H1 (cell line): ENCODE data around the gene ALDOA. TPM values are rescaled to one million over a fixed set of nuclear protein-coding genes. Genes with fewer than 3 reads are reported as not detected.

Source experiments
- CTCF ChIA-PET: fragments of 300-600 bp; sonication (Branson Sonifier 250); formaldehyde crosslinking; loops from one replicate; lab custom pipeline; 2021; ENCODE audit not compliant: partially characterized antibody; lab: Charles Lee
- POLR2A ChIA-PET: fragments of 300-600 bp; sonication (Branson Sonifier 250); formaldehyde crosslinking; loops from one replicate; lab custom pipeline; 2021; ENCODE audit warnings: inconsistent platforms; ENCODE audit not compliant: partially characterized antibody; lab: Charles Lee
- DNase-seq, 2 experiments: peaks; one replicate each; pipeline versions ENCODE4 v3.0.0 to v3.0.0-alpha.2; 2010 to 2022; ENCODE audit warnings: low spot score in 2 of 2, low read depth in 1 of 2, mixed read lengths in 1 of 2
- FAIRE-seq: peaks from 2 replicates; lab custom pipeline; 2011; peaks lifted over from hg19 to GRCh38; lab: Jason Lieb, UNC
- H2AFZ ChIP-seq: 2 replicates; pipeline ENCODE4 v1.8.1; 2012; ENCODE audit warnings: low read length, inconsistent platforms
- H2AK5ac ChIP-seq: 2 replicates; pipeline ENCODE4 v1.6.1; 2013; ENCODE audit warnings: low read depth, low read length
- H2BK120ac ChIP-seq: replicated peaks from 2 replicates; pipeline ENCODE3; 2013; ENCODE audit warnings: low read depth, low read length, inconsistent platforms
- H2BK12ac ChIP-seq: 2 replicates; pipeline ENCODE4 v1.6.1; 2013; ENCODE audit warnings: low read depth, low read length
- H2BK15ac ChIP-seq: 2 replicates; pipeline ENCODE4 v1.6.1; 2013; ENCODE audit warnings: low read length
- H2BK20ac ChIP-seq: 2 replicates; pipeline ENCODE4 v1.6.1; 2013; ENCODE audit warnings: low read length
- H2BK5ac ChIP-seq: 2 replicates; pipeline ENCODE4 v1.6.1; 2013; ENCODE audit warnings: low read depth, low read length
- H3K14ac ChIP-seq: 2 replicates; pipeline ENCODE4 v1.6.1; 2013; ENCODE audit warnings: inconsistent platforms; ENCODE audit not compliant: insufficient read length
- H3K18ac ChIP-seq: 2 replicates; pipeline ENCODE4 v1.6.1; 2013; ENCODE audit warnings: low read length; ENCODE audit errors: extremely low read depth
- H3K23ac ChIP-seq: 2 replicates; pipeline ENCODE4 v1.6.1; 2013; ENCODE audit warnings: inconsistent platforms; ENCODE audit not compliant: insufficient read length
- H3K23me2 ChIP-seq: 2 replicates; pipeline ENCODE4 v1.6.1; 2013; ENCODE audit warnings: low read depth, low read length
- H3K27ac ChIP-seq: 2 replicates; pipeline ENCODE4 v1.6.1; 2011; ENCODE audit warnings: low read depth, low read length, inconsistent platforms
- H3K27me3 ChIP-seq, 4 experiments: replicated peaks in 1 of 4; 1 replicate in 1 of 4; 2 replicates in 3 of 4; pipeline versions ENCODE4 v1.6.1 to v1.8.1; 2011 to 2013; ENCODE audit warnings: low read length in 3 of 4, mild to moderate bottlenecking in 3 of 4, inconsistent platforms in 2 of 4, mixed read lengths in 2 of 4, moderate library complexity in 1 of 4; ENCODE audit not compliant: control insufficient read depth in 3 of 4, insufficient read depth in 3 of 4; ENCODE audit errors: extremely low read depth in 1 of 4
- H3K36me3 ChIP-seq, 4 experiments: 2 replicates each; pipeline versions ENCODE4 v1.6.1 to v1.8.1; 2011 to 2013; ENCODE audit warnings: mild to moderate bottlenecking in 4 of 4, low read length in 3 of 4, moderate library complexity in 2 of 4, control low read depth in 1 of 4, inconsistent platforms in 1 of 4; ENCODE audit not compliant: insufficient read depth in 4 of 4, control insufficient read depth in 2 of 4
- H3K4ac ChIP-seq: replicated peaks from 2 replicates; pipeline ENCODE3; 2013; ENCODE audit warnings: low read length, low read depth, mixed read lengths, inconsistent platforms; ENCODE audit not compliant: insufficient read length
- H3K4me1 ChIP-seq, 4 experiments: replicated peaks in 1 of 4; 1 replicate in 1 of 4; 2 replicates in 3 of 4; pipeline versions ENCODE4 v1.6.1 to v1.8.1; 2011 to 2013; ENCODE audit warnings: low read length in 3 of 4, inconsistent platforms in 2 of 4, mixed read lengths in 1 of 4; ENCODE audit not compliant: insufficient read depth in 4 of 4, control insufficient read depth in 3 of 4
- H3K4me2 ChIP-seq, 2 experiments: 2 replicates each; pipeline versions ENCODE4 v1.6.1 to v1.8.1; 2011 to 2013; ENCODE audit warnings: low read depth in 2 of 2, low read length in 2 of 2, control low read depth in 1 of 2, inconsistent platforms in 1 of 2, mild to moderate bottlenecking in 1 of 2; ENCODE audit not compliant: insufficient read depth in 1 of 2
- H3K4me3 ChIP-seq, 4 experiments: fragments of 200-600, 300-600 bp in 1 of 4; sonication (generic), shearing (Covaris generic), sonication (Bioruptor Twin) in 1 of 4; 2 replicates each; pipeline versions ENCODE4 v1.5.1 to v1.8.1; 2011 to 2016; ENCODE audit warnings: low read length in 4 of 4, low read depth in 3 of 4, control low read depth in 2 of 4, inconsistent platforms in 2 of 4, mild to moderate bottlenecking in 2 of 4, mixed read lengths in 1 of 4, moderate library complexity in 1 of 4; ENCODE audit not compliant: insufficient read depth in 2 of 4; ENCODE audit errors: extremely low read depth in 1 of 4
- H3K56ac ChIP-seq: replicated peaks from 2 replicates; pipeline ENCODE3; 2013; ENCODE audit warnings: low read depth, mild to moderate bottlenecking, mixed read lengths, low read length, inconsistent platforms; ENCODE audit not compliant: insufficient read length
- H3K79me1 ChIP-seq: 2 replicates; pipeline ENCODE4 v1.6.1; 2013; ENCODE audit warnings: low read depth, low read length, control low read depth
- H3K79me2 ChIP-seq, 2 experiments: 2 replicates each; pipeline versions ENCODE4 v1.6.1 to v1.8.1; 2012 to 2013; ENCODE audit warnings: low read length in 2 of 2, mild to moderate bottlenecking in 2 of 2, inconsistent platforms in 1 of 2; ENCODE audit not compliant: insufficient read depth in 2 of 2, control insufficient read depth in 1 of 2
- H3K9ac ChIP-seq, 4 experiments: replicated peaks in 1 of 4; 1 replicate in 1 of 4; 2 replicates in 3 of 4; pipeline versions ENCODE4 v1.6.1 to v1.8.1; 2011 to 2013; ENCODE audit warnings: low read depth in 3 of 4, low read length in 3 of 4, control low read depth in 2 of 4, mild to moderate bottlenecking in 2 of 4, moderate library complexity in 2 of 4, inconsistent platforms in 1 of 4; ENCODE audit errors: extremely low read depth in 1 of 4
- H3K9me3 ChIP-seq, 2 experiments: 2 replicates each; pipeline versions ENCODE4 v1.6.1 to v1.8.1; 2012 to 2013; ENCODE audit warnings: mild to moderate bottlenecking in 2 of 2, moderate library complexity in 2 of 2, control low read depth in 1 of 2, inconsistent platforms in 1 of 2, low read depth in 1 of 2, low read length in 1 of 2, mixed read lengths in 1 of 2; ENCODE audit not compliant: insufficient read depth in 2 of 2
- H4K20me1 ChIP-seq, 2 experiments: replicated peaks in 1 of 2; 2 replicates each; pipeline versions ENCODE3 to v1.8.1; 2011 to 2013; ENCODE audit warnings: inconsistent platforms in 2 of 2, low read length in 2 of 2, mild to moderate bottlenecking in 1 of 2; ENCODE audit not compliant: insufficient read depth in 2 of 2, control insufficient read depth in 1 of 2
- H4K5ac ChIP-seq: 2 replicates; pipeline ENCODE4 v1.6.1; 2013; ENCODE audit warnings: low read length, low read depth, mixed read lengths, inconsistent platforms; ENCODE audit not compliant: insufficient read length
- H4K8ac ChIP-seq: 2 replicates; pipeline ENCODE4 v1.8.0; 2013; ENCODE audit warnings: mild to moderate bottlenecking, moderate library complexity, low read length, inconsistent platforms; ENCODE audit not compliant: insufficient read depth; ENCODE audit errors: extremely low read depth
- H4K91ac ChIP-seq: replicated peaks from 2 replicates; pipeline ENCODE3; 2013; ENCODE audit warnings: low read length, mixed read lengths, inconsistent platforms; ENCODE audit not compliant: insufficient read length
- CBX8 ChIP-seq: fragments of 300-800, 300-1000 bp; sonication (generic); IDR thresholded peaks from 2 replicates; pipeline ENCODE4 v1.7.1; 2016; ENCODE audit warnings: low read depth, low read length, borderline replicate concordance
- CREB1 ChIP-seq: IDR thresholded peaks from 2 replicates; pipeline ENCODE4 v1.6.1; 2012; ENCODE audit warnings: inconsistent platforms
- CTBP2 ChIP-seq: IDR thresholded peaks from 2 replicates; pipeline ENCODE4 v1.7.0; 2011; ENCODE audit warnings: borderline replicate concordance, mild to moderate bottlenecking, moderate library complexity, mixed read lengths, low read length; ENCODE audit not compliant: insufficient read depth, insufficient read length
- EZH2 ChIP-seq: fragments of 200-600 bp; sonication (generic); IDR thresholded peaks from 2 replicates; pipeline ENCODE4 v1.7.1; 2012; ENCODE audit warnings: low read depth, mild to moderate bottlenecking, moderate library complexity, low read length, inconsistent platforms; ENCODE audit not compliant: severe bottlenecking
- FOSL1 ChIP-seq: IDR thresholded peaks from 2 replicates; pipeline ENCODE4 v1.6.1; 2011; ENCODE audit warnings: mild to moderate bottlenecking, low read depth, low read length, moderate library complexity; ENCODE audit not compliant: insufficient read depth
- SP1 ChIP-seq: IDR thresholded peaks from 2 replicates; pipeline ENCODE4 v1.6.1; 2011; ENCODE audit warnings: low read depth, low read length
- SUZ12 ChIP-seq: fragments of 200-600 bp; sonication (generic); IDR thresholded peaks from 2 replicates; pipeline ENCODE4 v1.6.1; 2012; ENCODE audit warnings: mild to moderate bottlenecking, inconsistent platforms, low read length, moderate library complexity, mixed read lengths
- TBP ChIP-seq: IDR thresholded peaks from 2 replicates; pipeline ENCODE4 v1.6.1; 2011; ENCODE audit warnings: low read depth, low read length, improper control_type of control experiment
- TCF12 ChIP-seq: IDR thresholded peaks from 2 replicates; pipeline ENCODE4 v1.6.1; 2011; ENCODE audit warnings: low read depth, mild to moderate bottlenecking, low read length
- TEAD4 ChIP-seq: IDR thresholded peaks from 2 replicates; pipeline ENCODE4 v1.6.1; 2012; ENCODE audit warnings: low read depth, low read length, inconsistent platforms, mixed read lengths
- YY1 ChIP-seq: IDR thresholded peaks from 2 replicates; pipeline ENCODE4 v1.6.1; 2011; ENCODE audit warnings: low read depth, mild to moderate bottlenecking, low read length
- WGBS, 2 experiments: shearing (Covaris generic) in 1 of 2; methylation state at CpG; one replicate each; pipeline versions ENCODE4 v1.1.6 to v1.1.7; 2013 to 2015; ENCODE audit warnings: low lambda C conversion rate in 2 of 2, mixed read lengths in 2 of 2, inconsistent platforms in 1 of 2, low coverage in 1 of 2, missing lambda C conversion rate in 1 of 2; ENCODE audit not compliant: insufficient replicate concordance in 2 of 2, insufficient coverage in 1 of 2, insufficient read length in 1 of 2; ENCODE audit errors: extremely low coverage in 1 of 2, missing lambda C conversion rate in 1 of 2; 5-methylcytosine and 5-hydroxymethylcytosine counted together
- polyA plus RNA-seq, 7 experiments: library from polyadenylated mRNA; depleted of rRNA in 3 of 7; stranded (reverse) in 5 of 7; unstranded in 2 of 7; fragments of >200 nt in 5 of 7; fragments of 200-250 nt in 2 of 7; gene quantifications; 1 replicate in 5 of 7; 2 replicates in 1 of 7; 4 replicates in 1 of 7; pipeline versions ENCODE4 v1.2.1 to v1.2.3, GENCODE V29; 2011 to 2013; ENCODE audit warnings: missing spikeins in 2 of 7, mixed read lengths in 2 of 7
- total RNA-seq: library from RNA; stranded (reverse); fragmentation: NEBNext Ultra II Directional; extraction: Animal tissue kit (Norgen Biotek cat#: 25700); gene quantifications from 2 replicates; pipeline ENCODE4 v1.2.1, GENCODE V29; 2021

The ALDOA gene
- total and polyA plus RNA-seq, 2 of the 8 experiments (the other 6 are each of a cell fraction or from before 2014, with no cell fraction given), result 1,072 to 1,083 TPM

DNA sequence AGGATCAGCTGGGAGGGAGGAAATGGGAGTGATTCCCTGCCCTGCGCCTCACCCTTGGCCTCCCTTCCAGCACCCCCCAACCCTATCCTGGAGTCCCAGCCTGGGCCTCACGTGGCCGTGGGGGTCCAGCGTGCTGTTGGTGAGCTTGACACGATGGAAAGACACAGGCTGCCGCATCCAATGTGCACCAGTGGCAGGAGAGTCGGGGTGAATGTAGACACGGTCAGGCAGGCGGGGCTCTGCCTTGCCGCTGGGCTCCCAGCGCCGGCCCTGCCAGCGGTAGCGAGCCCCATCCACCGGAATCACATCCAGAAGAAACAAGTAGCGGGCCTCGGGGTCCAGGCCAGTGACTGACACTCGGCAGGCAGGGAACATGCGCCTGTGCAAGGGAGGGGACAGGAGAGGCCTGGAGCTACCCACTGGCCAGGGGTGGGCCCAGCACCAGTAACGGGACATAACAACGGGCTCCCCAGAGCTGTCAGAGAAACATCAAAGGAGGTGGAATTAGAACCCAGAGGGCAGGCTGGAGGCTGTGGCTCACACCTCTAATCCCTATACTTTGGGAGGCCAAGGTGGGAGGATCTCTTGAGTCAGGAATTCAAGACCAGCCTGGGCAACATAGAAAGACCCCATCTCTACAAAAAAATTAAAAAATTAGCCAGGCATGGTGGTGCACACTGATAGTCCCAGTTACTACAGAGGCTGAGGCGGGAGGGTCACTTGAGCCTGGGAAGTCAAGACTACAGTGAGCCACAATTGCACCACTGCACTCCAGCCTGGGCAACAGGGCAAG, 23.5 kb downstream of the ALDOA start:
- no peak overlapping the region for H4K5ac ChIP-seq
- H3K4me3 ChIP-seq, result no peak overlapping the region
- no peaks in the 10 kb centered on the region for H3K9me3 ChIP-seq
- H2BK120ac ChIP-seq, result no peak overlapping the region
- H2BK5ac ChIP-seq, result 0 out of 2 replicates have a peak overlapping the region, but pooled peaks have one; percentile 16
- ChIA-PET CTCF (interaction anchor here (3.7 to 7.7 kb wide), 2 partner anchors 8 to 23 kb away, joined by 46 to 90 read pairs; partner anchors contain the start of gene GDPD3), POLR2A (interaction anchor here (9.3 to 14.0 kb wide), 2 partner anchors 16 to 19 kb away, joined by 169 to 353 read pairs; partner anchors contain the start of genes ALDOA, GDPD3 and PPP4C)
- no peak overlapping the region for H2AK5ac ChIP-seq
- H2BK20ac ChIP-seq, result no peak overlapping the region
- H4K91ac ChIP-seq, result no peak overlapping the region
- H3K4ac ChIP-seq, result no peak overlapping the region
- H3K23me2 ChIP-seq, result peaks cover 12% of the 10 kb centered on the region; the same call in 1 of the 2 replicates
- no peak for TF ChIP-seq CBX8
- no peak for TF ChIP-seq EZH2
- TF ChIP-seq TBP, result no peak
- TF ChIP-seq TCF12, result no peak
- TF ChIP-seq SUZ12, result no peak
- no peak for TF ChIP-seq CREB1
- TF ChIP-seq CTBP2, result no peak
- no peak for TF ChIP-seq YY1
- no peak for TF ChIP-seq SP1
- no peak for TF ChIP-seq TEAD4
- TF ChIP-seq FOSL1, result no peak
- no peak overlapping the region for H3K4me2 ChIP-seq
- H3K4me1 ChIP-seq, result peaks cover 0 to 4% (median 3%) of the 10 kb centered on the region in 4 experiments; a peak in 4 of 7 replicates
- H3K18ac ChIP-seq, result no peak overlapping the region
- H4K20me1 ChIP-seq, result peaks cover 0 to 4% of the 10 kb centered on the region in 2 experiments
- H3K56ac ChIP-seq, result no peak overlapping the region
- H4K8ac ChIP-seq, result no peak overlapping the region
- no peak for FAIRE-seq
- H3K14ac ChIP-seq, result no peak overlapping the region
- no peak overlapping the region for H3K9ac ChIP-seq
- H3K79me1 ChIP-seq, result no peaks in the 10 kb centered on the region
- peaks cover 3 to 19% (median 11%) of the 10 kb centered on the region in 4 experiments; a peak in 7 of 8 replicates for H3K36me3 ChIP-seq
- WGBS, 2 experiments, result 91% methylated on average over 19 of the region's 22 CpGs; no CpG with 5 or more reads in 1 of the 2 experiments
- no peak overlapping the region for H3K23ac ChIP-seq
- H2AFZ ChIP-seq, result no peak overlapping the region
- peaks cover 0 to 3% (median 0%) of the 10 kb centered on the region in 4 experiments; a peak in 1 of 7 replicates for H3K27me3 ChIP-seq
- no peak overlapping the region for H2BK15ac ChIP-seq
- no peaks in the 10 kb centered on the region for H3K79me2 ChIP-seq
- no peak overlapping the region for H2BK12ac ChIP-seq
- DNase-seq, result no peak
- H3K27ac ChIP-seq, result no peak overlapping the region
